Measurements from ENCODE around the gene AGT. TPM values are rescaled to one million over a fixed set of nuclear protein-coding genes. Genes with fewer than 3 reads are reported as not detected.

Gene AGT
- polyA plus RNA-seq, 1 donor (not counting 4 experiments of a cell fraction or from before 2014, with no cell fraction given) = not detected

- no peak for TF ChIP-seq EZH2 (IDR thresholded peaks at IDR 0.05; ENCODE audit: low read length)
- TF ChIP-seq CTCF (optimal IDR thresholded peaks at IDR 0.05 in 1 of 3, IDR thresholded peaks at IDR 0.05 in 1 of 3, conservative IDR thresholded peaks at IDR 0.05 in 1 of 3; ENCODE audit: extremely low read depth in 1 of 3, insufficient read depth in 2 of 3, low read length in 3 of 3) = no peak
- Histone ChIP-seq H3K27ac (ENCODE audit: control insufficient read depth, insufficient read depth, low read length) (no peak overlapping the region), H2AFZ (ENCODE audit: control insufficient read depth, low read length) (no peak overlapping the region), H3K9ac (ENCODE audit: control insufficient read depth, extremely low read depth, insufficient read depth, low read length) (no peak overlapping the region), H3K9me1 (ENCODE audit: control insufficient read depth, extremely low read depth, insufficient read depth, low read length) (no peaks in the 10 kb centered on the region), H4K20me1 (ENCODE audit: control insufficient read depth, extremely low read depth, insufficient read depth, low read length) (no peaks in the 10 kb centered on the region), H3K4me3 (ENCODE audit: control insufficient read depth in 2 of 3, extremely low read depth in 1 of 3, insufficient read depth in 2 of 3, low read depth in 1 of 3, low read length in 3 of 3) (no peak overlapping the region), H3K79me2 (ENCODE audit: control insufficient read depth, insufficient read depth, low read length) (no peaks in the 10 kb centered on the region), H3K9me3 (ENCODE audit: control insufficient read depth, low read depth, low read length) (no peaks in the 10 kb centered on the region), H3K4me1 (ENCODE audit: control insufficient read depth, extremely low read depth, insufficient read depth, low read length) (no peaks in the 10 kb centered on the region), H3K4me2 (ENCODE audit: control insufficient read depth, extremely low read depth, insufficient read depth, low read depth, low read length) (no peak overlapping the region), H3K27me3 (ENCODE audit: control insufficient read depth, extremely low read depth, insufficient read depth, low read length) (no peaks in the 10 kb centered on the region), H3K36me3 (ENCODE audit: control insufficient read depth in 2 of 2, extremely low read depth in 1 of 2, insufficient read depth in 2 of 2, low read length in 2 of 2) (no peaks in the 10 kb centered on the region)
- no peak for DNase-seq (ENCODE audit: low read depth, low spot score)
- dilution Hi-C loops (cut with MboI; ENCODE audit: extremely low pct_ligation_motif_present, low sequenced_read_pairs) = no loop called here
- FAIRE-seq = no peak
Measured at GRCh38 chr1:230760360-230760827, 46.5 kb upstream of the AGT start.

- Histone ChIP-seq H4K20me1 (ENCODE audit: control insufficient read depth, extremely low read depth, insufficient read depth, low read length) (no peaks in the 10 kb centered on the region), H3K9me1 (ENCODE audit: control insufficient read depth, extremely low read depth, insufficient read depth, low read length) (no peaks in the 10 kb centered on the region), H3K4me2 (ENCODE audit: control insufficient read depth, extremely low read depth, insufficient read depth, low read depth, low read length) (no peak overlapping the region), H3K36me3 (ENCODE audit: control insufficient read depth in 2 of 2, extremely low read depth in 1 of 2, insufficient read depth in 2 of 2, low read length in 2 of 2) (no peaks in the 10 kb centered on the region), H3K9ac (ENCODE audit: control insufficient read depth, extremely low read depth, insufficient read depth, low read length) (no peak overlapping the region), H3K27ac (ENCODE audit: control insufficient read depth, insufficient read depth, low read length) (no peak overlapping the region), H3K4me3 (ENCODE audit: control insufficient read depth in 2 of 3, extremely low read depth in 1 of 3, insufficient read depth in 2 of 3, low read depth in 1 of 3, low read length in 3 of 3) (no peak overlapping the region), H3K27me3 (ENCODE audit: control insufficient read depth, extremely low read depth, insufficient read depth, low read length) (no peaks in the 10 kb centered on the region), H3K79me2 (ENCODE audit: control insufficient read depth, insufficient read depth, low read length) (no peaks in the 10 kb centered on the region), H3K4me1 (ENCODE audit: control insufficient read depth, extremely low read depth, insufficient read depth, low read length) (no peaks in the 10 kb centered on the region), H2AFZ (ENCODE audit: control insufficient read depth, low read length) (no peak overlapping the region), H3K9me3 (ENCODE audit: control insufficient read depth, low read depth, low read length) (no peaks in the 10 kb centered on the region)
- TF ChIP-seq CTCF (optimal IDR thresholded peaks at IDR 0.05 in 1 of 3, IDR thresholded peaks at IDR 0.05 in 1 of 3, conservative IDR thresholded peaks at IDR 0.05 in 1 of 3; ENCODE audit: extremely low read depth in 1 of 3, insufficient read depth in 2 of 3, low read length in 3 of 3) (no peak), EZH2 (IDR thresholded peaks at IDR 0.05; ENCODE audit: low read length) (no peak)
- FAIRE-seq = no peak
- dilution Hi-C loops (cut with MboI; ENCODE audit: extremely low pct_ligation_motif_present, low sequenced_read_pairs) = no loop called here
- DNase-seq (ENCODE audit: low read depth, low spot score) = no peak
Measured at GRCh38 chr1:230759369-230760065, 45.6 kb upstream of the AGT start.
